ENCODE data around the gene PPP4R1. TPM values are rescaled to one million over a fixed set of nuclear protein-coding genes. Genes with fewer than 3 reads are reported as not detected.
A peak's percentile ranks its signal among the peaks of the same experiment; 100 is the strongest.

Gene PPP4R1
- total and polyA plus RNA-seq, 2 of the 4 experiments (the other 2 are of a cell fraction): 80.6 to 123 TPM

GRCh38 chr18:9530226-9531009 is 83.9 kb downstream of the PPP4R1 start:
- Histone ChIP-seq H3K27ac (ENCODE audit: insufficient read depth, low read length) (no peak overlapping the region), H2BK20ac (ENCODE audit: low read depth, low read length) (no peak overlapping the region), H4K5ac (ENCODE audit: low read depth, low read length) (no peak overlapping the region), H2AFZ (replicated peaks; ENCODE audit: low read length, poor library complexity) (no peak overlapping the region), H3K9ac (ENCODE audit: low read depth, low read length) (no peak overlapping the region), H3K18ac (ENCODE audit: low read depth, low read length) (no peak overlapping the region), H4K20me1 (ENCODE audit: insufficient read depth, low read length) (no peaks in the 10 kb centered on the region), H2BK15ac (ENCODE audit: low read depth, low read length) (no peak overlapping the region), H2AK5ac (ENCODE audit: low read depth, low read length) (no peak overlapping the region), H2BK5ac (ENCODE audit: low read depth, low read length, poor library complexity, severe bottlenecking) (no peak overlapping the region), H4K91ac (ENCODE audit: insufficient read depth, low read depth, low read length) (no peak overlapping the region), H3K79me1 (ENCODE audit: low read depth in 1 of 2, low read length in 2 of 2) (peaks cover 4 to 9% of the 10 kb centered on the region in 2 experiments; a peak in 2 of 4 replicates), H3K14ac (replicated peaks; ENCODE audit: low read depth, low read length) (no peak overlapping the region), H3K36me3 (ENCODE audit: control insufficient read depth, insufficient read depth, low read length) (peaks cover 36% of the 10 kb centered on the region), H3K9me1 (ENCODE audit: insufficient read depth, low read length) (peaks cover 3% of the 10 kb centered on the region; the same call in 1 of the 2 replicates), H2BK120ac (ENCODE audit: low read depth, low read length) (no peak overlapping the region), H2AK9ac (replicated peaks; ENCODE audit: low read depth, low read length, poor library complexity) (no peak overlapping the region), H3K27me3 (ENCODE audit: control insufficient read depth, insufficient read depth, low read length) (no peaks in the 10 kb centered on the region), H3K4me2 (ENCODE audit: low read depth, low read length) (no peak overlapping the region), H3K4me3 (ENCODE audit: insufficient read depth, low read depth, low read length) (no peak overlapping the region), H4K8ac (ENCODE audit: low read depth in 2 of 2, low read length in 2 of 2) (no peak overlapping the region), H3K23ac (ENCODE audit: low read depth, low read length) (no peak overlapping the region), H3K9me3 (ENCODE audit: control insufficient read depth, insufficient read depth, low read length) (no peaks in the 10 kb centered on the region), H3K56ac (ENCODE audit: extremely low read depth, insufficient read depth, low read length) (no peak overlapping the region), H3K4me1 (ENCODE audit: control insufficient read depth, insufficient read depth, low read length) (peaks cover 4% of the 10 kb centered on the region; the same call in 1 of the 2 replicates), H3K4ac (ENCODE audit: low read depth, low read length) (no peak overlapping the region)
- WGBS, 2 experiments (ENCODE audit: extremely low coverage in 2 of 2, insufficient read length in 1 of 2): no CpG with 5 or more reads among the region's 6 CpGs
- TF ChIP-seq CEBPB (IDR thresholded peaks at IDR 0.05; ENCODE audit: low read depth, low read length) (0 out of 2 replicates have a peak, but pooled peaks have one; percentile 31), NFE2L2 (IDR thresholded peaks at IDR 0.05; ENCODE audit: low read depth, low read length) (no peak)
- POLR2A ChIA-PET (ENCODE audit: unreplicated experiment): no interaction called here
- BruUV-seq (replicated peaks): no TSS peak
- intact Hi-C loops (cut with micrococcal nuclease) (no loop called here), in situ Hi-C loops (cut with MboI; ENCODE audit: low sequenced_read_pairs) (no loop called here), dilution Hi-C loops (cut with HindIII; ENCODE audit: low sequenced_read_pairs, unreplicated experiment) (no loop called here)
- CTCF ChIA-PET: interaction anchor here (1.2 kb wide), 1 partner anchor 14 kb away, joined by 5 read pairs; no protein-coding TSS in a partner anchor
- ATAC-seq (ENCODE audit: low read depth) (no peak), DNase-seq (no peak)
